ENCODE data around the gene SETBP1.

DNA sequence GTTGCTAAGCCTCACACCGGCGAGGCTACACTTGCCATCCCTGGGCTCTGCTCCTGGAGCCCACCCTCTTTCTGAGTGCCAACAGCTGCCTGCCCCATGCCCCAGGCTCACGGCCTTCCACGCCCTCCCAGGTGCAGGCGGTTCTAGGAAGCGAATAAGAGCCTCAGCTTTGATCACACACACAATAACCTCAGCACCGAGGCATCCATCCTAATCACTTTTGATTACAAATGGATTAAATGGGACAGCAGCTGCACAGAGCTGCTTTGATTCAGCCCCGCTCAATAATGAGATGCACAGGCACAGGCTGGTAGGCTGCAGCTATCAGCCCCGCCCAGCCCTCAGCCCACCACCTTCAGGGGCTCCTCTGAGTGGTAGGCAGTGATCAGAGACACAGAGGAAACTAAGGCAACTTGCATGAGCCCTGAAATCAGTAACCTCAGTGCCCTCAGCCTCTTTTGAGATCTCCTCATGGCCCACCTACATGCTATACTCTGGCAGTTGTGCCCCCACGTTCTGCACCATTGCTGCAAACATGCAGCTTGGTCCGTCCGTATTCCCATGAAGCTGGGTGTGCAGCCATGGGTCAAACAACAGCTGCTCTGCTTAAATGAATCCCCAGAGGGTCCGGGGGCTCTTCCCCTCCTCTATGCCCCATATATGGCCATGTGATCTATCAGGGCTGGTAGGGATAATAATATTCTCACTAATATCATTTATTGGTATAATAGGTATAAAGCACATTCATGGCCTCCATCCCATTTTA lies 171.4 kb downstream of the SETBP1 start:
- TF ChIP-seq EZH2 (IDR thresholded peaks at IDR 0.05) (no peak), POLR2AphosphoS5 (IDR thresholded peaks at IDR 0.05; ENCODE audit: borderline replicate concordance, low read depth, low read length) (no peak)

All from SK-N-MC (cell line).